ENCODE measurements around the gene C1orf198.

The C1orf198 gene

DNA sequence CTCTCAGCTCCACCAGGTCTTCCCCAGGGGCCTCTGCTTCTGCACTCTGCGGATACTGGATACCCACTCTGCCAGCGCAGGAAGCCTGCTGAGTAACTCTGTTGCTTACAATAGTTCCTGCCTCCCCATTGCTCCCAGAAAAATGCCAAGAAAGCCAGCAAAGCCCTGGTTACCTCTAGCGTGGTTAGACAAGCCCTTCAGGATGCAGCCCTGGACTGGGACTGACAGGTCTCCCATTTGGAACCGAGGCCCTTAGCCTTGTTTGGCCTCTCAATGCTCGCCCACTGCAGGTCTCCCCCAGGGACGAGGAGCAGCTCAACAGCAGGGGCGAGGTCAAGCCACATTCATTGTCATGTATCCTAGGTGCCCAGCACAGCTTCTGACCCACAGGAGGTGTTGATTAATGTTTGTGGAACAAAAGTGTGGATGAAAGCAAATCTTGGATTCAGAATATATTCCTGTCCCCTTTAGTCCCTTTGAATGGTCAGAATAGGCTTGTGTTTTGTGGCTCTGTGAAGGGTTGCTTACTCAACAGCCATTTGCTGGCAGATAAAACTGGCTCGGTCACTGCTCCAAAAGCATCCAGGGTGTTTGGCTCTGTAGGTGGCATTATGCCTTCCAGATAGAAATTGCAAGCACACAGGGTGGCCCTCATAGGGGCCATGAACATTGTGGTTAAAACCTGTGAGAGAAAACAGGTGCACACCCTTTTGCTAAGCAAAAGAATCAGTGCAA is 58.9 kb downstream of the C1orf198 start:
- DNase-seq (ENCODE audit: low read depth, low spot score) = no peak

DNA sequence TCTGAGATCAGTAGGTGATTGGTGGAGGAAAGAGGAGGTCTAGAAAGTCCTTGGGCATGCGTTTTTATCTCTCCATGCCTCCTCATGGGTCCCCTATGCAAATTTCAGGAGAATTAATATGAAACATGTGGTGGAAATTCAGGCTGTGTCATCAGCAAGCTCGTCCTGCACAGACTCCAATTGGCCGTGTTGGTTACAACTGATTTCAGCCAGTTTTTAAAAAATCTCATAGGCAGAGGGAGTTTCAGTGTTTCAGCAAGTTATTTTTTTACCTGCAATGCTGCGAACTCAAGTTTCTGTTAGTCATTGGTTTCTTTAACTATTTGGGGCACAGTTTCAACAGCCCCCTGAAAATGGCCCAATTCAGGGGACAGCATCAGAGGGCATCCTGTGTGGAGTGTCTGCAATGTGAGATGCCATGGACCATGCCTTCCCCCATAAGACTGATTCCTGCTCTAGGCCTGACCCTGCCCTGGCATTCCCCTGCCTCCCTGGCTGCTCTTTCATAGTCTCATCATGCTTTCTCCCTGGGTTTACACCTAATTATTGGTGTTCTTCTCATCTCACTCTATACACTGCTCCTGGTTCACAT is 59.9 kb downstream of the C1orf198 start:
- no peak for DNase-seq (ENCODE audit: low read depth, low spot score)

DNA sequence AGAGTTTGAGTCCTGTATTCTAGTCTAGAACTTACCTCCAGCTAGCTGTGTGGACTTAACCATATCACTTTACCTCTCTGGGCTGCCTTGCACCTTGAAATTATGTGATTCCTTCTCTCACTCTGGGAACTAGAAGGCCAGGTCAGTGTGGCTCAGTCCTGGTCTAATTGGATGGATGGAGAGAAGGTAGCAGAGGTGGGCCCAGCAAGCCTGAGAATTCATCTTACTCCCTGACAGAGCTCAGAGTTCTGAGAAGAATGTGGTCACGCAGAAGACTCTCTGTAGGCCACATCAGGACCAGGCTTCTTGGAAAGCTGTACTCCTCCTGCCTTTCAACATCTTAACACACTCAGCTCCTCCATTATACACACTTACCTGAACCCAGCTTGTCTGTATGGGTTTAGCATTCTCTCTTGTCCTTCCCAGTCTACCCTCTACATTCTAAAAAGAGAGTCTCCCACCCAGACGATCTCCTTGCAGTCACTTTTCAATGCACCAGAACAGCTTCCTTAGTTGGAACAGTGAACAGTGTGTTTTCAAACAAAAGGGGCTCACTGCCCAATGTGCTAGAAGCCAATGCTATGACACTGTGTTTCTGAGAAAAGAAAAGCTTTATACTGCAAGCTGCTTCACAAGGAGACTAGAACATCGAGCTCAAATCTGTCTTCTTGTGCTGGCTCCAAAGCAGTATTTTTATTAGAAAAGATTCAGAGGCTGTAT is 60.6 kb downstream of the C1orf198 start:
- no peak for DNase-seq (ENCODE audit: low read depth, low spot score)

DNA sequence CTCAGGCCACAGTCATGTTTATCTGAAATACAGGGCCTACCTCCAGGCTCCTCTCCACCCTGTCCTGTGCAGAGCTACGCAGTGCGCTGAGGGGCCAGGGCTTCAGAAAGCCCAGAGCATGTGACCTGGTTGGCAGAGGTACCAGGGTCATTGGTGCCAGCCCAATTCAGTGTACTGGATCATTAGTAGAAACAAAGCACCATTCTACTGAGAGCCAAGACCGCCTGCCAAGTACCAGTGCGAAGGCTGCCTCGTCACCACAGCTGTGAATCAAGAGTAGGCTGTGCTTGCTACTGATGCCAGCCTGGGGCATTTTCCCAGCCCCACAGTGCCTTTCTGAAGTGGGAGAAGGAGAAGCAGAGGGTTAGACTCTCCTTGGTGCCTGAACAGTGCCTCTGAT is 61.3 kb downstream of the C1orf198 start:
- no peak for DNase-seq (ENCODE audit: low read depth, low spot score)

DNA sequence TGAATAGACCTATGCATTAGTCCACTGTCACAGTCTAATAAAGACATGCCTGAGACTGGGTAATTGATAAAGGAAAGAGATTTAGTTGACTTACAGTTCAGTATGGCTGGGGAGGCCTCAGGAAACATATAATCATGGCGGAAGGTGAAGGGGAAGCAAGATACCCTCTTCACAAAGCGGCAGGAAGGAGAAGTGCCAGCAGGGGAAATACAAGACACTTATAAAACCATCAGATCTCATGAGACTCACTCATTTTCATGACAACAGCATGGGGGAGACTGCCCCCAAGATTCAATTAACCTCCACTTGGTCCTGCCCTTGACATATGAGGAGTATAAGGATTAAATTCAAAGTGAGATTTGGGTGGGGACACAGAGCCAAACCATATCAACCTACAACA is 61.8 kb downstream of the C1orf198 start:
- DNase-seq (ENCODE audit: low read depth, low spot score) = no peak

DNA sequence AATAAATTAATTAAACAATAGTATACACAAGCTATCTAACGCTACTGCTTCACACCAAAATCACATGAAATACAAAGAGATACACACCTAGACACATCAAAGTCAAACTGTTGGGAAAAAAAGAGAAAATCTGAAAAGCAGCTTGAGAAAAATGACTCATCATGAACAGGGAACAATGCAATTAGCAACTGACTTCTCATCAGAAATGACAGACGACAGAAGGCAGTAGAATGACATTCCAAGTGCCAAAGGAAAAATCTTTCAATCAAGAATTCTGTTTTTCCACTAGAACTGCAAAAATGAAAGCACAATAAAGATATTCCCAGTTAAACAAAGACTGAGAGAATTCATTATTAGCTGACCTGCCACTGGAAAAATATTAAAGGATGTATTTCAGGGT is 63.9 kb downstream of the C1orf198 start:
- DNase-seq (ENCODE audit: low read depth, low spot score) = no peak

DNA sequence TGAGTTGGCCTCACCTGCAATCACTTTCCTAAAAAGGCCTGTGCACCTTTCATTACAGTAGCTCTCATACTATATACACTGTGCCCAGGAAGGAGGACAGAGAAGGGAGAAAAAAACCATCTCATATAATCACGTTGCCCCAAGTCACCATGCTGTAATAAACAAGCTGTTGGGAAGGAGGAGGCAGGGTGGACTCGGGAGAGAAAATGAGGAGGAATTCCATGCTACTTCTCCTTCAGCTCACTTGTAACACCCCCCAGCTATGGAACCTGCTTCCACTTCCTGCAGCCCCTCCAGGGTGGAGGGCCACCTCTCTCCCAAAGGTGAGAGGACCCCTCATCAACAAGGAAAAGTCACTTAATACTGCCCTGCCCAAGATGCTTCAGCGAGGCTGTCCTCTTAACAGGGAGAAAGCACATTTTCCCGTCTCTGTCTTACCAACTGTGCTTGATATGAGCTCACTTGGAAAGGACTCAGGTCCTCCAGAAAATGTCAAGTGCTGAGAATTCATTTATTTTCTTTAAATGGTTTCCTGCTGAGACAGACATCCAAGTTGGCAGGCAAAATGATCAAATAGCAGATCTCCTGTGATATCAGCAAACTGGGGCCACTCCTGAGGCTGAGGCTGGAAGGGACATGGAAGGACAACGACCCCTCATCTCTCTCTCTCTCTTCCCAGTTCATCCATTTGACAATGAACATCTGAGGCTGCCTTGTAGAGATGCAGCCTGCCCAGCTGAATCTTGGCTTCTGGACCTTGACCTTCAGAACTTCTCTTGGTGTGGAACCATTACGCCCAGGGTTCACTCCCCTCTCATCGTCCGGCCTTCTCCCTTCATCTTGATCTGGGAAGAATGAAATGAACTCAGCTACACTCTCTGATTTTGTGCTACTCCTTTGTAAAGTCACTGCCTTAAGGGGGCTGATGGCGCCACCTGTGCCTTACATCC is 67.2 kb downstream of the C1orf198 start:
- DNase-seq (ENCODE audit: low read depth, low spot score) = no peak

DNA sequence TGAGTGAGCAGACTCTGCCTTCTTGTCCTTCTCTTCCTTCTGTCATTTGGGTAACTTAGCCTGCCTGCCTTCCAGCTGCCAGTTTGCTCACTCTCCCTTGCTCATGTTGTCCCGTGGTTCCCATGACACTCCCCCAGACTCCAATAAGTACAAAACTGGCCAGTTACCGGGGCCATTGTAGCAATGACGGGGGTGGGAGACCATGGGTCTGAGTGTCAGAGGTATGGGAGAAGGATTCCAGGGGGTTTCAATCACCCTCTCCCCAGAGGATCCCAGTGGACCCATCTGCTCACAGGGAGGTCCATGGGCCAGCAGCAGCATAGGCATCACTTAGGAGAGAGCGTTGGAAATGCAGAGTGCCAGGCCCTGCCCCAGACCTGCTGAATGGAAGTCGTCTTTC is 69.8 kb downstream of the C1orf198 start:
- DNase-seq (ENCODE audit: low read depth, low spot score) = no peak

DNA sequence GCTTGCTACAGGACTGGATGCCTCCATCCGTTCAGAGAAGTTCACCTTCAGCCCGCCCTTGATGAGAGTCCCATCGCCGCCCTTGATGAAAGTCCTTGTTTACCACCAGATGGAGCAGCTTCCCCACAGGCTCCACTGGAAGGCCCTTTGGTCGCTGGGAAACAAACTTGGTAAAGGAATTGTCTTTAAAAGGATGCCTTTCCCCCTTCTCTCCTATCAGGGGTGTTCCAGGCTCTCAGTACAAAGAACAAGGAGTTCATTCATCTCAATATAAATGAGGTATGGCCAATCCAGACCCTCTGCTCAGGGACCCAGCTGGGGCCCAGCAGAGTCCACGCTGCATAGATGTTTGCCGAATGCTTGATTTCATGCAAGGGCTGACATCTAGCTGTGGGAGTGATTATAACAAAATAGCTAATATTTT is 70.4 kb downstream of the C1orf198 start:
- peak; percentile 67 for DNase-seq (ENCODE audit: low read depth, low spot score)

DNA sequence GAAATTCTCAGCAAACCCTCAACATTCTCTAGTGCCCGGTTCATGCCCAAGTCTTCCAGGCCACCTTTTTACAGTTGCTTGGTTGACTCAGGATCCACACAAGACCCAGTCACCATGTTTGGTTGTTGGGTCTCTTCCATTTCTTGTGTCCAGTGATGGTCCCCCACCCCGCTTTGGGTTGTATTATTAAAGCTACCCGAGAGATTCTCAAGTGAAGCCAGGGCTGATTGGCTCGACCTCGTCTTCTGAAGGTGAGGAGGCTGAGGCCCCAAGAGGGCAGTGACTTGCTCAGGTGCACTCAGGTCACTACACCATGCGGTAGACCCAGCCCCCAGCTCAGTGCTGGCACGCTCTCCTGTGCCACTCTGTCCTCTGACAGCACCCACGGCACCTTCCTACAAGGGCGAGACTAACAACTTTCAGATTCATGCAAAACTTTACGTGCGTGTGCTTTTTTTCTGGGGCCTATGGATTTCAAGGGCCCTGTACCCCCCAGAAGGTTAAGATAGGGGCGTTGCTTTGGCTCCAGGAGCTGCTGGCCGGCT is 70.9 kb downstream of the C1orf198 start:
- no peak for DNase-seq (ENCODE audit: low read depth, low spot score)

DNA sequence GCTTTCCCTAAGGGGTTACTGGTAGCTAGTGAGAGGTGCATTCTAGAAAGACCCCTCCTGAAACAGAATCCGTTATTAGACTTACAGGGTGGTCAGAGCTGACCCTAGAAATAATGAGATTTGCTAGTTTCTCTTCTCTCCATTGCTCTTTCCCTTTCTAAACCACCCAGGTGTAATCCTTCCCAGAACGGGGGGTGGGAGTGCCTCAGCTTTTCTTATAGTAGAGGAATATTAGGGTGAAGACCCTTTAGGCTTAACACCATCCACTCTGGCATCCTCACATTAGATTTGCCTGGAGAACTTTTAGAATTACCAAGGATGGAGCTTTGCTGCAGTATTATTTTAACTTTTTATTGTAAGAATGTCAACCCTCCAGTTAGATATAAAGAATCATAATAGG is 71.7 kb downstream of the C1orf198 start:
- no peak for DNase-seq (ENCODE audit: low read depth, low spot score)

DNA sequence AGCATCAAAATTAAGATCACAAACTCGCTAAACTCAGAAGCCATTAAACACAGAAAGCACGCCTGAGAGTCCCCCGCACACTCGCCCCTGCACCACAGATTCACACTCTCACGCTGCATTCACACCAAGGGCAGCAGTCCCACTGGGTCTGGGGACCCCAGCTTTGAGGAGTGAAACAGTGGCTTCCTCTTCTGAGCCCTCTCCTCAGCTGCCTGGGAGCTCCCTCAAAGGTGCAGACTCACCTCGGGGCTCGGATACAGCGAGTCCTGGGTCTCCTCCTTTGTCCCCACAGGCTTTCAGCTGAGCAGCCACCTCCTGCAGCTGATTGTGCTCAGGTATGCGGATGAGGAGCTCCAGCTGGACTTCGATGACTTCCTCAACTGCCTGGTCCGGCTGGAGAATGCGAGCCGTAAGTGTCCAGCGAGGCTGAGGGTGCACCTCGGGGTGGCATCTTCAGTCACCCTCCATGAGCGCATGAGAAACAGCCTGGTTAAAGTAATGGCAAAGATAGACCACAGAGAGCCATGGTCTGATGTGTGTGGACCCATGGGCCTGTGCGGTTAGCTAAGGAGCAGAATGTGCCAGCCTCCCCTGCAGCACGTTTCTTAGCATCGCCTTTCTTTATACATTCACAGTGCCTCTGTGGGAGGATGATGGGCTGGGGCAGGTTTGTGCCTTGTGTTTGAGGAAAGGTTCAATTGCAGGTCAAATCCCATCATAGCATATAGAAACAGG is 73.3 kb downstream of the C1orf198 start:
- DNase-seq (ENCODE audit: low read depth, low spot score) = no peak

DNA sequence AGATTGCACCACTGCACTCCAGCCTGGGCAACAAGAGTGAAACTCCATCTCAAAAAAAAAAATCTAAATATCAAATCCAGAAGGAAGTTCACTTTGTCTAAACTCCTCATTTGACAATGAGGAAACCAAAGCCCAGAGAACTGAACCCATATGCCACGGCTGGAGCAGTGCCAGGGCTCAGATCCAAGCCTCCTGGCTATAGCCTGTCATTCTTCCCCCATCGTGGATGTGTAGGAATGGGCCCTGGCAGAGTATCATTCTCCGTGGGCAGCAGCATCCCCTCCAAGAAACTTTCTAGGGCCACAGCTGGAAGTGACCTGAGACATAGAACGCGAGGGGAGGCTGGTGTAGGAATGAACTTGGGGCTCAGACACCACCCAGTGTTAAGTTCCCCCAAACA is 73.9 kb downstream of the C1orf198 start:
- DNase-seq (ENCODE audit: low read depth, low spot score) = no peak

DNA sequence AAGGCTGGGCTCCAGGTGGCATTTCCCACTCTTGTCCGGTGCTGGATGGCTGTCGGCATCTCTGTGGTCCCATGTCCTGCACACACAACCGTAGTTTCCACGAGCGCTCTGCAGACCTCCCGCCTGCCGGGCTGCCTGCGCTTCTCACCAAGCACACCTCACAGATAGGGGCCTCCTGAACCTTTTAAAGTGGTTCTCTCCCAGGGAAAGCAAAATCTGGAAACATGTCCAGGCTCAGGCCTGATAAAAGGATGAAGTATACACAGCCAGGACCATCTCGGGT is 74.9 kb downstream of the C1orf198 start:
- no peak for DNase-seq (ENCODE audit: low read depth, low spot score)

DNA sequence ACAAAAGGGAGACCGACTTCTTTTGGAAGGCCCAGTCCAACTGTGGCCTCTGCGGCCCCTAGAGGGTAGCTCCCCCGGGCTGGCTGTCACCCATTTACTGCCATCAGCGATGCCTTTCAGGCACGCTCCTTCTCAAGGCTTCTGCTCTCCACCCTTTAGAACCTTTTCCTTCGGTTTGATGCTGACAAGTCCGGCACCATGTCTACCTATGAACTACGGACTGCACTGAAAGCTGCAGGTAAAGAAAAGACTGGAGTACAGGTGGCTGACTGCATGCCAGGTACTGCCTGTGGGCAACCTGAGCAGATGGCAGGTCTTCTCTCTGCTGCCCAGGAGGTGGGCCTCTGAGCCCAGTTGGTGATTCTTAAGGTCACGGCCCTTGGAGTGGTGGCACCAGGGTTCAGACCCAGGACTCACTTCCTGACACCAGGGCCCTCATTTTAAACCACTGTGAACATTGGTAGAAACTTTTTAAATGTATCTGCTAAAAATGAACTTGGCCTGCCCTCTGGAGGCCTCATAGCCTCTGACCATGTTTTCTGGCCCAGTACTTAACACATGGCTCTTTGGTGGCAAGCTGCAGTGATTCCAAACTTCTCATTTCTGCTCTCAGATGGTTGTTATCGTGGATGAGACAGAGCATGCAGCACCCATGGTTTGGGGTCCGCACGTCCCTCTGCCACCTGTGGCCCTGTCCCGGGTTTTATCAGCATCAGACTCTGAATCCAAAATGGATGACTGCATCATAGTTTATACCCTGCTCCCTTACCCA is 75.4 kb downstream of the C1orf198 start:
- DNase-seq (ENCODE audit: low read depth, low spot score) = no peak

DNA sequence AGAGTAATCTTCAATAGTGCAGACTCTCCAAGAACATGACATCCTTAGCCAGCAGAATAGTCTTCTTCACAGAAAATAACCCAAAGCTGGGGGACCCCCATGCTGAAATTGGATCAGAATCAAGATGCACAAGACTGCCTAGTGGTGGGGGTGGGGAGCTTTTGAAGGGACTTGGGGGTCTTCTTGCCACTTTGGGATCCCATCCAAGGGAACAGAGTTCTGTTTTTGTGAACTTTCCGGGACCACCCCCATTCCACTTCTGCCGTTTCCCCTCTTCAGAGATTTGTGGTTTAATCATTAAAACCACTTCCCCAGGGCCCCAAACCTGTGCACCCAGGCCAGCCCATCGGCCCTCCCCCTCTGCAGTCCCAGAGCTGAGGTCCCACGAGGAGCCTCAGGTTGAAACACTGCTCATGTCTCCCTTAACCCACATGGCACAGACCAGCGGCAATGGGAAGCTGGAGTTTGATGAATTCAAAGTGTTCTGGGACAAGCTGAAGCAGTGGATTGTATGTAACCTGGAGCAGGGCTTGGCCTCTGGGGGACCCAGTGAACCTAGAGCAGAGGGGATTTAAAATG is 76.2 kb downstream of the C1orf198 start:
- no peak for DNase-seq (ENCODE audit: low read depth, low spot score)

DNA sequence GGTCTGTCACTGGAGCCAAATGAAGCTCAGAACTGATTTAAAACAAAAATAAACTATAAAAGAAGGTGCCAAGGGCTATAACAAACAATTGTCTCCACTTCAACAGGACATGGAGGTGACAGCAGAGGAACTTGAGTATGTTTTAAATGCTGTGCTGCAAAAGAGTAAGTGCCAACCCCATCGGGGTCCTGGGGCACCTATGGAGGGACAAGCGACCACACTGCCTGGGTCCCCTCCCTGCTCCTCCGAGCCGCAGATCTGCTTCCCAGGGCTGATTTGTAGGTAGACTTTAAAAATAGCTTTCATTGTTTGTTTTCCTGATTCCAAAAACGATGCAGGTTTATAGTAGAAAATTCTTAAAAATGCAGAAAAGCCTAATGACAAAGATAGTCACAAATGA is 78.3 kb downstream of the C1orf198 start:
- DNase-seq (ENCODE audit: low read depth, low spot score) = no peak

DNA sequence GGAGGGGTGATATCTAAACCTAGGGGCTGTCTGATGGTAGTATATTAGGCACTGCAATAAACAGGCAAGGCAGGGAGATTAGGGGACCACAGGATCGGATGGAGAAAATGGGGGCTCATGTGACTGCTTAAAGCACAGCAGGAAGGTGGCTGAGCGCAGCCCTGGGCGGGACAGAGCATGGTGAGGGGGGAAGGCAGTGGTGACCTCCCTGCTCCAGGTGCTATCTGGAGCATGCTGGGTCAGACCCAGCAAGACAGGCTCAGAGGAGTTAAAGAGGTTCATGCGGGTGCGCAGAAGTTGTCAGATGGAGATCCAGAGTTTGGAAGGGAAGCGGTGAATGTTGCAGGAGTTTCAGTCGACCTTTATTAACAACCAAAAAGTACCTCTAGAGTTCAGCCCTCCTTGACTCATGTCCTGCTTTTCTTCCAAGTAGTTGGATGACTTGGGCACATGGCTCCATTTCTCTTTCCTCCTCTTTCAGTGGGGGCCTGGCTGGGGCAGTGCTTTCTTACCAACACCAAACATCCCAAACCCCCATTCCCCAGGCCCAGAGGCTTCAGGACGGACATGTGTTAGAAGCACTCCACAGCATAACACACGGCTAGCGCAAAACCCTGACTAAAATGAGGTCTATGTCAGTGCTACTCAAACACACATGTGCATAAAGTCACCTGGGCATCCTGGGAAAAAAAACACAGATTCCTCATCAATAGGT is 79.6 kb downstream of the C1orf198 start:
- DNase-seq (ENCODE audit: low read depth, low spot score) = no peak

DNA sequence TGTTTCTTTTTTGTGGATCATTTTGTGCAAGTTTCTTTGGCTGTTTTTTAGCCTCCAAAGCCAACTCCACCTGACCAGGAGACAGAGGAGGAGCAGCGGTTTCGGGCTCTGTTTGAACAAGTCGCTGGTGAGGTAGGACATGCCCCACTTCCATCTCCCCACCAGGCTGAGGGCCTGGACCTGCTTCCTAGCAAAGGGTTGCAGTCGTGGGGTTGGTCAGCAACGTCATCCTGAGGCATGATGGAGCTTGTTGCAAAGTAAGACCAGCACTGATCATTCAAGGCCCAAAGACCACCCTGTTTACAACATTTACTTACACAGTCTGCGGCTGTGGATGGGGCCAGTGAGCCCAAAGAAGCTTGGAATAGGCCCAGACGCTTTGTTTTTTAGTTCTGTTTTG is 80.8 kb downstream of the C1orf198 start:
- no peak for DNase-seq (ENCODE audit: low read depth, low spot score)

All from ELF-1 (cell line).